Stimulated activated CD8-positive, alpha-beta memory T cell treated with anti-CD3 and anti-CD28 coated beads, Interleukin-15, amount 100 ng/mL, for 4 hours (primary cell): ENCODE data around the gene SH3BGRL3.
"Not testable (repeated sequence)": the region's sequence is repeated elsewhere in the genome, so short reads cannot be mapped to it uniquely, and the experiment has no call there.

Experiments
- DNase-seq, 2 donors: peaks; one replicate each; pipeline ENCODE4 v3.0.0-alpha.2; 2020; ENCODE audit warnings: low read depth in 2 of 2

The SH3BGRL3 gene

GRCh38 chr1:26279456-26280332 lies at the start of gene SH3BGRL3:
SH3BGRL3 (plus strand) TSS chr1:26280086; CDS start chr1:26280156, 70 bp downstream.
- DNase-seq = peak; percentile 64 to 68

- not testable (repeated sequence) for DNase-seq
These were observed 49.2 kb upstream of the SH3BGRL3 start for GRCh38 chr1:26230682-26231081.

DNA sequence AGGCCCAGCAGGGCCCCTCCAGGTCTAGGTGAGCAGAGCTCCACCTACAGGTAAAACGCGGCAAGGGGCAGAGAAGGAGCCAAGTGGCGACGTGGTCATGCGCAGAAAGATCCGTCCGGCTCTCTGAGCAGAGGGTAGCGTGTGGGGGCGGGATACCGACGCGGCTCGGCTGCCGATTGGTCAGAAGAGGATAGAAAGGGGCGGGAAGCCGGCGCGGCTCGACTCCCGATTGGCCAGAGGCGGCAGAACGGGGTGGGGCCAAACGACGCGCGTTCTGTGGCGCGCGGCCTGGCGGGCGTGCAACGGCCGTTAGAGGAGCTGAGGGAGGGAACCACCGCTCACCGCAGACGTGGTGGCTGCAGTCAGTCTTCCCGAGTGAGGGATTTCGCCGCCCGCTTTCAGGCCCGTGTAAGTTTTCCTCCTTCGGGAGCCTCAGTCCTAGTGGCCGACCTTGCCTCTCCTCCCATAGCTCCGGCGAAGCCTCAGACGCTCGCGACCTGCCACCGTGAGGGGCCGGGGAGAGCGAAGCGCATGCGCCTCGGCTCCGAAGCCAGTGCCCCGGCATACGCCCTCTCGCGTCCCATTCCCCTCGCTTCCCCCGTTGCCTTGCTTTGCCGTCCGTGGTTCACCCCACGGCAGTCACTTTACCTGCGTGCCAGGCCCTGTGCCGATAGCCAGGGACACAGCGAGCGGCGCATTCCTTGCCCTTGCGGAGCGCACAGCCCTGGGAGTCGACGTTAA lies 45.8 kb upstream of the SH3BGRL3 start, which contains the start of gene CEP85:
TSS of gene CEP85 (plus strand) at position 298 of the 741 bp plus-strand sequence. CDS start 5,584 bp downstream, outside the sequence.
- peak; percentile 95 to 97 for DNase-seq

DNA sequence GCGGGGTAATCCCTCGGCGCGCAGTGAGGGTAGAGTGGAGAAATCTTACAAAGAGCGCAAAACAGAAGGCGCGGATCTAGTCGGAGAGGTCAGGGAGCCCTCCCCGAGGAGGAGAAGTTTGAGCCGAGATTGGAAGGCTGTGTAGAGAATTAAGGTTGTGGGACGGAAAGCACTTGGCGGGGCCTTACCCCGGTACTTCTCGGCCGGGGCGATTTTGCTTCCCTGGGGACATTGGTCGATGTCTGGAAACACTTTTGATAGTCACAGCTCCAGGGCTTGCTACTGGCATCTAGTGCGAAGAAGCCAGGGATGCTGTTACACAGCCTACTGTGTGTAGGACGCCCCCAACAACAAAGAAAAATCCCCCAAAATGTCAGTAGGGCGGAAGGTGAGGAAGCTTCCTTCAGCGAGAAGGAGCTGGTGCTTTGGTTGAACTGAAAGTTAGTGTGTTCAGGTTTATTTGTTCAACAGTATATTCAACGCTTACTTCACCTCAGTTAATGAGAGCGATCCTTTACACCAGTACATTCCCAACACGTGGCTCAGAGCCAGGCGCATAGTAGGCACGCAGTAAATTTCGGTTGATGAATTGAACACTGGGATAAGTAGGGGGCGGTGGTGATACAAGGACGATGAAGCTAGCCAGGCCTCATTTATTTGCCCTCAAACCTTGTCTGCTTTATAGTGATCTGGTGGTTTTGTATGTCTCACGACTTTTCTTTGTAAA lies 45.1 kb upstream of the SH3BGRL3 start:
- DNase-seq = no peak

DNA sequence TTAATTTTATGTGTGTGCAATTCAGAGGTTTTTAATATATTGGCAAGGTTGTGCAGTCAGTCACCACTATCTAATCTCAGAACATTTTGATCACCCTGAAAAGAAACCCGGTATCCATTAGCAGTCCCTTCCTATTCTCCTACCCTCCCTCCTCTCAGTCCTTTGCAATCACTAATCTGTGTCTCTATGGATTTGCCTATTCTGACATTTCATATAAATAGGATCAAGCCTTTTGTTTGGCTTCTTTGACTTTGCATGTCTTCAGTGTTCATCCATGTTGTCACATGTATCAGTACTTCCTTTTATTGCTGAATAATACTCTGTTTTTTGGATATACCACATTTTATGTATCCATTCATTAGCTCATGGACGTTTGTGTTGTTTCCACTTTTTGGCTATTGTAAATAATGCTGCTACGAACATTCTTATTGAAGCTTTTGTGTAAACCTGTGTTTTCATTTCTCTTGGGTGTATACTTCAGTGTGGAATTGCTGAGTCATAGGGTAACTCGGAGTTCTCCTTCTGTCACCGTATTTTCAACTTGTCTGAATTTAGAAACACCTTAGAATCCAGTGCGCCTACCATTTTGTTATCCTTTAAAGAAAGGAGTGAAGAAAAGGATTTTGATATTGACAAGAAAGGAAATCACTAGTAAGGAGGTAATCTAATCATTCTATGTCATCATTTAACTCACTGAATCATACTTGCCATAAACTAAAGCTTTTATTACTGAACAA lies 42.5 kb upstream of the SH3BGRL3 start:
- no peak for DNase-seq

GRCh38 chr1:26239936-26240335 lies 40.0 kb upstream of the SH3BGRL3 start:
- DNase-seq = no peak

GRCh38 chr1:26252718-26253117 lies 27.2 kb upstream of the SH3BGRL3 start:
- DNase-seq = no peak

- DNase-seq = no peak
These were observed 25.5 kb upstream of the SH3BGRL3 start for GRCh38 chr1:26254404-26254803.

- DNase-seq = no peak
These were observed 22.7 kb upstream of the SH3BGRL3 start for GRCh38 chr1:26257222-26257621.

DNA sequence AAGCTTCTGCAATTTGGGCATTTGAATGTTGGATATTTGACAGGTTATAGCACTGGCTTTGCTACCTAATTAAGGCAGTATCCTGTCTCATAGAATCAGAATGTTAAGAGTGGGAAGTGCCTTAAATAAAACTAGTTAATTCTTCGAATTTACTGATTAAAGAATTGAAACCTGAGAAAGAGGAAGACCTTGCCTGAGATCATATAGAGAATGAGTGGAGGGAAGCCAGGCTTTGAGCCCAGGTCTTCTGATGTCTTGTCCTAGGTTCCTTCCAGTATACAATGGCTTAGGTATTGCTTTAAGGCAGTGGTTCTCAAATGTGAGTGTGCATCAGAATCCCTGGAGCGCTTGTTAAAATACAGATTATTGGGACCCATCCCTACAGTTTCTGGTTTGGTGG lies 20.9 kb upstream of the SH3BGRL3 start:
- no peak for DNase-seq

GRCh38 chr1:26259578-26259977 lies 20.3 kb upstream of the SH3BGRL3 start:
- no peak for DNase-seq

GRCh38 chr1:26263212-26263611 lies 16.7 kb upstream of the SH3BGRL3 start:
- no peak for DNase-seq

GRCh38 chr1:26265405-26265804 lies 14.5 kb upstream of the SH3BGRL3 start:
- no peak for DNase-seq

- no peak for DNase-seq
These were observed 11.3 kb upstream of the SH3BGRL3 start for GRCh38 chr1:26268290-26269197.

GRCh38 chr1:26269198-26269550 lies 10.7 kb upstream of the SH3BGRL3 start:
- no peak for DNase-seq

- no peak for DNase-seq
These were observed 5.0 kb upstream of the SH3BGRL3 start for GRCh38 chr1:26274801-26275425.

GRCh38 chr1:26275580-26276431 lies 4.1 kb upstream of the SH3BGRL3 start:
- peak; percentile 49 to 73 for DNase-seq

- no peak for DNase-seq
These were observed 3.5 kb upstream of the SH3BGRL3 start for GRCh38 chr1:26276432-26276838.

DNA sequence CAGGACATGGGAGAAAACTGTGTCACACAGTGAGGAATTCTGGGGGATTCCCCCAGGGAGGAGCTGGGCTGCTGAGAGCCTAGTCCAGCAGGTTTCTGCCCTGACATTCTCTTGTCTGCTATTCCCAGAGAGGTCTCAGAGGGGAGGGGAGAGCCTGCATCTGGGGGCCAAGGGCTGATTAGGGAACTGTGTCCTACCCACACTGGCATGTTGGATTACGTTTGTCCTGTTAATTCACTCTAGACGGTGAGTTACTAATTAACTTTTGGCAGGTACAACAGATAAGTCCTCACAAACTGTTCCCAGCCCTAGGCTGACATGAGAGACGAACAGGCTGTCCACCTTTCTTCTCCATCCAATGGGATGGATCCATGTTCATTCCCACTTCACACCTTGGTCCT lies 2.6 kb upstream of the SH3BGRL3 start:
- no peak for DNase-seq
